Measurements from ENCODE around the gene SMS.
"Not testable (repeated sequence)": the region's sequence is repeated elsewhere in the genome, so short reads cannot be mapped to it uniquely, and the experiment has no call there.

The SMS gene

DNA sequence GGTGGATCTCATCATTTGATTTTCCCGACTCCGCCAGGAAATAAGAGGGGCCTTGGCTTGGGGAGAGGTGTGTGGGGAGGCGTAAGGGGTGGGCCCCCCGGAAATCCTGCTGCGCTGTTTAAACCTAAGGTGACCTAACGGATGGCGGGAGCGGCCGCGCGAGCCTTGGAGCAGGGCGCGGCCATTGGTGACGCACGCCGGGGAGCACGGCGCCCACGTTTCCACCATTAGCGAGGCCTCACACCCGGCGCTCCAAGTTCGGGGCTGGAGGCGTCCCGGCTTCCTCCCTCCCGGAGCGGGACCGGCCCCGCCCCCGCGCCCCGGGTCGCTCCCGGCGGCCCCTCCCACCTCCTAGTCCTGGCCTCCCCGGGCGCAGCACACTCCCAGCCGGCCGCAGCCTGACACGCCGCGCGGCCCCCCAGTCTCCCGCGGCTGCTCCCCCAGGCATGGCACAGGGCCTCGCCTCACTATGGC is at the start of gene SMS:
Gene SMS, plus strand, starts transcription at position 354 of the 474 bp plus-strand sequence. Its CDS starts 116 bp downstream, at position 470.
- DNase-seq = peak; percentile 65

- DNase-seq = peak; percentile 39
Measured at GRCh38 chrX:21905313-21905712, 35.2 kb upstream of the SMS start.

- peak; percentile 13 for DNase-seq
Measured at GRCh38 chrX:21905953-21906352, 34.6 kb upstream of the SMS start.

- no peak for DNase-seq
Measured at GRCh38 chrX:21907260-21907659, 33.2 kb upstream of the SMS start.

DNA sequence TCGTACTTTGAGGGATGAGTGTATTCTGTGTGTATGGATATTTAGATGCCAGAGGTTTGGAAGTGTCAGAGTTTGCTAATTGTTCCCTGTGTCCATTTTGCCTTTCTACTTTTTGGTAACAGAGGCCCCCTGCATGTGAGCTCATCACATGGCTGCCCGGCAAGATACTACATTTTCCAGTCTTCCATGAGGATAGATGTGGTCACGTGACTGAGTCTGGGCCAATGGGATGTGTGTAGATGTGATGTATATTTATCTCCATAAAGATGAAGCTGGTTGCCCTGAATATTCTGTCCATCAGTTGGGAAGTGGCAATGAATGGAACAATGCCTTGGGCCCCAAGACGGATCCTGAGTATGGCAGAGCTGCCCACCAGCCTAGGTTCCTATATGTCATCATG is 29.0 kb upstream of the SMS start:
- DNase-seq = no peak

DNA sequence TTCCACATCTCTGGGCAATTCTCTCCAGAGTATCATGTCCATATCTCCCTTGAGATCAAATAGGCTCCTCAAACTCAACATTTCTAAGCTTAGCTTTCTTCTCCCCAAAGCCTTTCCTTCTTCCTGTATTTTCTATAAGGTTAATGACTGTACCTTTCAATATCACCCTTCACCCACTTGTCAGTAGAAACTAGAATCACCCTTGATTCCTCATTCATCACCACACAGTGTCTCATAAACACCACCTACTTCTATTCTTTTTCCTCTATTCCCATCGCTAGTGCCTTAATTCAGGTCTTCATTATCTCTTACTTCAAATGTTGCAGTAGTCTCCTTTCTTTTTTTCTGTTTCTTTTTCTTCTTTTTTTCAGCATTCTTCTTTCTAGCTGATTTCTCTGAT is 28.3 kb upstream of the SMS start:
- no peak for DNase-seq

GRCh38 chrX:21912989-21913388 is 27.5 kb upstream of the SMS start:
- DNase-seq = no peak

DNA sequence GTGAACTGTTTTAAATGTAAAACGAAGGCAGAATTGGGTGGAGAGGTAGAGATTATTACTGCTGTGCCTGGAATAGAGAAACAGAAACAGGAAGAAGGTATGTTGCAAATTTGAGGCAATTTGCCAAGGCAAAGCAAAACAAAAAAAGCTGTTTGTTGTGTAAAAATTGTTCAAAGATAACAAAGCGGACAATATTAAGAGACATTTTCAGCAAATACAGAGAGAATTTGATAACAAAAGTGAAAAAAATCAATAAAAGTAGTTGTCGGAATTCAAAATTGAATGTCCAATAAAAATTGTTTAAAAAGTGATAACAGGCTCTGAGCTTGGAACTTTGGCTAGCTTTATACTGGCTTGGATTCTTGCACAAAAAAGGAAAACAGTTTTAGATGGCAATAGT is 14.4 kb upstream of the SMS start:
- no peak for DNase-seq

- no peak for DNase-seq
Measured at GRCh38 chrX:21926527-21927278, 13.8 kb upstream of the SMS start.

- DNase-seq = no peak
Measured at GRCh38 chrX:21929209-21929608, 11.3 kb upstream of the SMS start.

GRCh38 chrX:21930986-21931385 is 9.5 kb upstream of the SMS start:
- DNase-seq = no peak

DNA sequence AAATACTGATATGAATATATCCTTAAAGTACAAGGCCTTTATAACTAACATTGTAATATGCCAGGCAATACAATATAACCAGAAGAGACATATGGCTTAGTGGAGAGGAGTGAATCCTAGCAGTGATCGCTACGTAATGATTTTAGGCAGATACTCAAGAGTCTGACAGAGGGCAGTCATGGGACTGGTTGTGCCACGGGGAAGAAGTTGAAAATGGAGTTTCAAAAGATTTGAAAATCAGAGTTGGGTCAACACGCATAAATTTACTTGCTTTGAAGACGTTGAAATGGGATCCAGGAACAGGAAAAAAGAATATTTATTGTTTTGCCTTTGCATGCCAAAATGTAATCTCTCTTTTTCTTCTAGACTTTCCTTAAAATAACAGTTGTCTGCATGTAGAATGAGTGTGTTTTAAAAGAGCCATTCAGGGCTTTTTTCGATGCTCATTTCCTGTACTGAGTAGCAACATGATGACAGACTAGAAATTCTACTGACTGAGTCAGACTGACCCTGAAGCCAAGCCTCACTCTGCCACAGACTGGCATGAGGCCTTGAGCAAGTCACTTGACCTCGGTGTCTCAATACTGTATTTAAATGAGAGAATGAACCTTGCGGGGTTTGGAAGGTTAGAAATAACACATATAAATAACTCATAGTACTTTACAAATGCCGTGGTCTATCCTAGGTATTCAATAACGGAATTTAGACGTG is 8.1 kb upstream of the SMS start:
- no peak for DNase-seq

- no peak for DNase-seq
Measured at GRCh38 chrX:21933077-21933476, 7.4 kb upstream of the SMS start.

- no peak for DNase-seq
Measured at GRCh38 chrX:21934414-21934813, 6.1 kb upstream of the SMS start.

DNA sequence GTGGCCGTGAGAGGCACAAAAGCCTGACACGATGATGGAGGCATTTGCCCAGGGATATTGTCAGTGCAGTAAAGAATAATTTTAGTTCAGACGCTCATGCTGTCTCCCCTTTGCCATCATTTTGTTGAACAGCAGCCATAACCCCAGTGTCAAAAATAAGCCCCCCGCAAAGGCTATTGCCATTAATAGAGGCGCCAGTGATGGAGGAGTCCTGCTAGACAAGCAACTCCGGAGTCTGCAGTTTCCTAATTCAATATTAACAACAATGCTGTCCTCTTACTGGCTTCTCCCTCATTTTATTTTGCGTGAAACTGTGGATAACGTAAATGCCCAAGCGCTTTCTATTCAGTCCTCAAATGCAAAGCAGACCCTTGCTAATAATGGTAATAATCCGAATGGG is 603 bp upstream of the SMS start:
- DNase-seq = no peak

DNA sequence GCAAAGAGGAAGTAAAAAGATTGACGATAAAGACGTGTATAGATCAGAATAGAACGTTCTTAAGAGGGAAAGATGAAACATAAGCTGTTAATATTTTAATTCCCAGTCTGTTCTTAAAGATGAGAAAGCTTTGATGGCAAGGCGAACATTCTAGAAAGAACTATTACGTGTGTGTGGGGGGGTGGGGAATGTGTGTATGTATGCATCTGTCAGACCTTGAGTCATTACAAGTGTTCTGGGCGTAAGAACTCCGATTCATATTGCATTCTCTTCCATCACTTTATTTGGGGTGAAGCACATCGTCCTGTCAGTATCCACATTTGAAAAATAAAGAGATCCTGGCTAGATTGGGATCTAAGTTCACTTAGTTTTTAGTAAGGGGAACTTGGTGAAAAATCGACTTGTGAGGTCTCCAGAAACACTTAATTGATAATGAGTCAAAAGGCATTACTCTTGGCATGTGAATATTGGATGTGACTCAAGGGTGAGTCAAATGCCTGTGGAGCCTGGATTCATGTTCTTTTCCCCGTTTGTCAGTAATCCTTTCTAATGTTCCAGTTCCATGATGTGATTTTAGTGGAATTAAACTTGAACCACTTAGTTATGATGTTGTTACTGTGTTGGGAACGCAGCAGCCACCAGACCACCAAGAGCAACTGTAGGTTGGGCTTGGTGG is 3.1 kb downstream of the SMS start:
- no peak for DNase-seq

GRCh38 chrX:21944136-21944615 is 3.7 kb downstream of the SMS start:
- no peak for DNase-seq

- no peak for DNase-seq
Measured at GRCh38 chrX:21946925-21947641, 6.6 kb downstream of the SMS start.

DNA sequence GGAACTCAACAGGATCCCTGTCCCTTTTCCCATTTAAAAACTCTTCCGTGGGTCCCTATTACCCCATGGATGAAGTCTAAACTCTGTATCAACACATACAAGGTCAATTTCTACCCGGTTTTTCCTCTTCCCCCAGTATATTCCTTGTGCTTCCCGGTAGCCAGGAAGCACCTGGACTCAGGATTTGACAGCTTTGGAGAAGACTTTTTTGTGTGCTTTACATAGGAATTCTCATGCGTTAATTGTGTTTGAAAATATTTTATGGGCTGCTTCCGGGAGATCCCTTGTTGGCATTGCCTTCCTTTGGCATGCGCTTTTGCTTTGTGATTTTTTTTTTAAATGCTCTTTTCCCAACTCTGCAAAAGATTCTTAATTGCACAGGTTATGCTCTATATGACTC is 7.2 kb downstream of the SMS start:
- DNase-seq = no peak

DNA sequence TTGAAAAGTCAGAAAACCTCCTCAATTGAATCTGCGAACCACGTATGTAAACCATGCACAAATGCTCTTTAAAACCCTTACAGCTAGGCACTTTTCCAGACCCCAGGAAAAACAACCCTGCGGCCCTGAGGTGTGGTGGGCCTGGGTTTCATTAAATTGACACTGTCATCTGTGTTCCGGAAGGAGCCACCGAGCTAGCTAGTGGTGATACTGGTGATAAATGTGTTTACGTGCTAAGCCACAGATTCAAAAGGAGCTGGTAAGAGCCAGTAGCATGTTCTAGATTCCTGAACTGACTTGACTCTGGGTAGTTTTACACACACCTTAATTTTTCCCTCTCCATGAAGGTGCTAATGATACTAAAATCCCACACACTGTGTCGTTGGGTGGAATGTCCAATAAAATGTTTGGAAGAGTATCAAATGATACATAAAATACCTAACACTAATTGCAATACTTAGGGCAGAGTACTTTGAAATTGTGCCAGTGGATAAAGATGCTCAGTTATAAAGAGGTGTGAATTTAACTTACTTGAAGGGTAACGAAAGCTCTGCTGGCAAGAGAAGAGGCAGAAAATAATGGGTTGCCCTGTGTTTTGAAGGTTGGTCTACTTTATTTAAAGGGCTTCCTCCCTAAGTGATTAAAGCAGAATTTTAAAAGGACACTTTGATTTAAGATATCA is 8.5 kb downstream of the SMS start:
- no peak for DNase-seq

DNA sequence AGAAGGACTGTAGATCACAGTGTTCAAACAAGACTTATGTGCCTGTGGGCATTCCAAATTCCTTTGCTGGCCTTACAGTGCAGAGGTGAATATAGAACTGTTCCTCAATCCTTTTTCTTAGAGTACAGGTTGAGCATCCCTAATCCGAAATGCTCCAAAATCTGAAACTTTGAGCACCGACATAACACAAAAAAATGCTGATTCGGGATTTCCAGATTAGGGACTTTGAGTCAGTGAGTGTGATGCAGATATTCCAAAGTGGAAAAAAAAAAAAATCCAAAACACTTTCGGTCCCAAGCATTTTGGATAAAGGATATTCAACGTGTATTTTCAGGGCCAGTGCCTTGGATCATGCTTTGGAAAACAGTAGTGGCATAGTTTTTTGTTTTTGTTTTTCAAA is 9.2 kb downstream of the SMS start:
- no peak for DNase-seq

DNA sequence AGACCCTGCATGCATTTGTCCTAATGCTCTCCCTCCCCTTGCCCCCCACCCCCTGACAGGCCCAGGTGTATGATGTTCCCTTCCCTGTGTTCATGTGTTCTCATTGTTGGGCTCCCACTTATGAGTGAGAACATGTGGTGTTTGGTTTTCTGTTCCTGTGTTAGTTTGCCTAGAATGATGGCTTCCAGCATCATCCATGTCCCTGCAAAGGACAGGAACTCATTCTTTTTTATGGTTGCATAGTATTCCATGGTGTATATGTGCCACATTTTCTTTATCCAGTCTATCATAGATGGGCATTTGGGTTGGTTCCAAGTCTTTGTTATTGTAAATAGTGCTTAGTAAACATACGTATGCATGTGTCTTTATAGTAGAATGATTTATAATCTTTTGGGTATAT is 10.0 kb downstream of the SMS start:
- not testable (repeated sequence) for DNase-seq
